AG10803 (cell line): Measurements from ENCODE around the gene KCNQ1.

ENCODE experiments used
- DNase-seq: peaks from one replicate; pipeline ENCODE4 v3.0.0; 2010; ENCODE audit warnings: low read depth
- H3K4me3 ChIP-seq: 2 replicates; pipeline ENCODE4 v1.5.1; 2011; ENCODE audit warnings: mild to moderate bottlenecking, low read length, control low read depth
- CTCF ChIP-seq: conservative IDR thresholded peaks from 2 replicates; pipeline ENCODE4 v1.5.1; 2011; ENCODE audit warnings: mild to moderate bottlenecking, low read length, control low read depth, inconsistent platforms

KCNQ1 gene

GRCh38 chr11:2524446-2525165, 79.8 kb downstream of the KCNQ1 start:
- no peak for DNase-seq
- no peak overlapping the region for H3K4me3 ChIP-seq
- no peak for TF ChIP-seq CTCF

GRCh38 chr11:2525166-2525861, 80.5 kb downstream of the KCNQ1 start:
- DNase-seq: no peak
- no peak overlapping the region for H3K4me3 ChIP-seq
- no peak for TF ChIP-seq CTCF

DNA sequence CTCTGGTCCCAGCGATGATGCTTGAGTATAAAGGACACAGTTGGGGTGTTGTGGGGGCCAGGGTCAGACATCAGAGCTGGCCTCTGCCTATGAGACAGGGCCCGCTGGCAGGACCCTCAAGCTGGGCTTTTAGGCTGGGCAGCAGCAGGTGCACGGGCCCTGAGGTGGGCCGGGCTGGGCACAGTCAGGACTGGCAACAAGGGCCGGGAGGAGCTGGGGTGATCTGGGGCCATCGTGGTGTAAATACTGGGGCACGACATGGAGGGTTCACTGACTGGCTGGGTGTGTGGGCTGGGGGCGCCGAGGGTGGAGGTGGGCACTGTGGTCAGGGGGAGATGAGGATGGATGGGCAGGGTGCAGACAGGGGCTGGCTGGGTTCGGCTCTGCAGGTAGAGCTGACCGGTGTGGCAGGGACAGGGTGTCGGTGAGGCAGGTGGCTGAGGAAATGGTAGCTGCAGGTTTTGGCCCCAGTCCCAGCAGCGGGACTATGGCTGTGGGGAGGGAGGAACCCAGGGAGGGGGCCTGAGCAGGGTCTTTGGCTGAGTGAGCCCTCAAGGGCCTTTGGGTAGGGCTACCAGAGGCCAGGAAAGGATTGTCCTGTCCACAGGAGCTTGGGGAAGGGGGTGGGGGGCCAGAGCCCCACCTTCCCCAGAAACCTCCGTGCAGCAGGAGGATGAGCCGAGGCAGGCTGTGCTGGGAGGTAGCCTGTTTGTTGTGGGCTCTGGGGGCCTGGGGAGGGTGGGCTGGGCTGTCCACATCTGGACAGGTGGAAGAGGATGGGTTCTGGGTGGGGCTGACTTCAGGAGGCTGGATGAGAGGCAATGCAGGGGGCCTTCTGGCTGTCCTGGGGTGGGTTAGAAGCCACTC, 81.4 kb downstream of the KCNQ1 start:
- DNase-seq: no peak
- H3K4me3 ChIP-seq: no peak overlapping the region

DNA sequence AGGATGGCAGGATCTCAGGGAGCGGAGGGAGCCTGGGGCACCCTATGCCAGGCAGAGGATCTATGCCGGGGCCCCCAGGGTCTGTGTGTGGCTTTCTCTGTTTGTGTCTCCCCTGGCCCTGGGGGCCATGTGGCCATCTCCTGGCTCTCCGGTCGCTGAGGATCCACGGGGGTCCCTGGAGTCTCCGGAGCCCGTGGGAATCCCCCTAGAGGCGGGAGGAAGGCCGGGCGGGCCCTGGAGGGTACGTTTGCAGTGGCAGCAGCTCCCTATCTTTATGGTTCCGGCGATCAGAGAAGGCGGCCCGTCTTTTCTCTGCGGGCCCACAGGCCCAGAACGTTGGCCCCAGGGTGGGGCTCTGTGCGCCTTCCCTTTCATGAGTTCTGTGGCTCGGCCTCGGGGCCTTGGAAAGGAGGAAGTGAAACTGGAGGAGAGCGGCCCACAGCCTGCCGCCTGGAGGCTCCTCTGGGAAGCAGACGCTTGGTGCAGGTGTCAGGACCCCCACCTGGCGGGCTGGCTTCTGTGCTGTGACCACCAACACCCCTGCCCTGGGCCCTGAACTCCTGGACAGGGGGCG, 82.1 kb downstream of the KCNQ1 start:
- H3K4me3 ChIP-seq: no peak overlapping the region
- no peak for TF ChIP-seq CTCF
- DNase-seq: no peak

More for the DNA sequence above, 81.4 kb downstream of the KCNQ1 start:
- no peak for TF ChIP-seq CTCF

DNA sequence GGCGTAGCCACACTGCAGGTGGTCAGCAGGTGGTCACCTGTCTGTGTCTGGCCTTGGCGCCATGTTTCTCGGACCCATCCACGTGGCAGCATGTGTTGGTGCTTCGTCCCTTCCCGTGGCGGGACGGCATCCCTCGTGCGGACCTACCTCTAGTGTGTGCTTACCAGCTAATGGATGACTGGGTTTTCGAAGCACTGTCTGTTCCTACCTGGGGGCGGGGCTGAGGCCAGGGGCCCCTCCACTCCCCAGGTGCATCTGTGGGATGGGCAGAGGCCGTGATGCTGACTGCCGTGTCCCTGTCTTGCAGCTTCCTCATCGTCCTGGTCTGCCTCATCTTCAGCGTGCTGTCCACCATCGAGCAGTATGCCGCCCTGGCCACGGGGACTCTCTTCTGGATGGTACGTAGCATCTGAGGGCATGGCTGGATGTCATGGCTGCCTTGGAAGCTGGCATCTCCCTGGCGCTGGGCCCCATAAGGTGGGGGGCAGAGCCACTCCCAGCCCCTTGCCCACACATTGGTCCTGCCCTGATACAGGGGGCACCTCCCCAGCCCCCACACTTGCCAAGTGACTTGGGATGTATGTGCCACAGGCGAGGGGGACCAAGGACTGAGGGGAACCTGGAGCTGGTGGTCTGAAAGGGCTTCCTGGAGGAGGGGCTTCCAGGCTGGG, 82.9 kb downstream of the KCNQ1 start:
- DNase-seq: no peak
- H3K4me3 ChIP-seq: no peak overlapping the region
- TF ChIP-seq CTCF: no peak

- TF ChIP-seq CTCF: no peak
- DNase-seq: no peak
- H3K4me3 ChIP-seq: no peak overlapping the region
These were observed 83.7 kb downstream of the KCNQ1 start for GRCh38 chr11:2528301-2529050.
